ACC112 (cell line): ENCODE data around the gene ICAM3.
"Not testable (repeated sequence)": the region's sequence is repeated elsewhere in the genome, so short reads cannot be mapped to it uniquely, and the experiment has no call there.

ENCODE experiments used
- H2AFZ ChIP-seq: fragments of 200-600 bp; sonication (generic); one replicate; pipeline ENCODE4 v1.6.0; 2017; ENCODE audit warnings: antibody characterized with exemption, low read length; ENCODE audit not compliant: unreplicated experiment
- H3K27ac ChIP-seq: fragments of 200-600 bp; sonication (generic); 2 replicates; pipeline ENCODE4 v1.5.1; 2014; ENCODE audit warnings: low read depth, mild to moderate bottlenecking, antibody characterized with exemption, low read length, moderate library complexity
- H3K27me3 ChIP-seq: fragments of 200-600 bp; sonication (generic); 2 replicates; pipeline ENCODE4 v1.6.1; 2014; ENCODE audit warnings: mild to moderate bottlenecking, antibody characterized with exemption, low read length, moderate library complexity, mixed read lengths; ENCODE audit not compliant: insufficient read depth
- H3K36me3 ChIP-seq: fragments of 200-600 bp; sonication (generic); 2 replicates; pipeline ENCODE4 v1.6.1; 2016; ENCODE audit warnings: mild to moderate bottlenecking, antibody characterized with exemption, low read length, moderate library complexity, mixed read lengths; ENCODE audit not compliant: insufficient read depth
- H3K4me1 ChIP-seq: fragments of 200-600 bp; sonication (generic); one replicate; pipeline ENCODE4 v1.6.1; 2016; ENCODE audit warnings: low read length, mixed read lengths; ENCODE audit not compliant: insufficient read depth, unreplicated experiment, control insufficient read depth
- H3K4me3 ChIP-seq: fragments of 200-600 bp; sonication (generic); 2 replicates; pipeline ENCODE4 v1.5.1; 2014; ENCODE audit warnings: mild to moderate bottlenecking, low read depth, low read length
- H3K79me2 ChIP-seq: fragments of 200-600 bp; sonication (generic); one replicate; pipeline ENCODE4 v1.6.0; 2016; ENCODE audit warnings: low read length; ENCODE audit not compliant: control insufficient read depth, unreplicated experiment, insufficient read depth

ICAM3 gene

DNA sequence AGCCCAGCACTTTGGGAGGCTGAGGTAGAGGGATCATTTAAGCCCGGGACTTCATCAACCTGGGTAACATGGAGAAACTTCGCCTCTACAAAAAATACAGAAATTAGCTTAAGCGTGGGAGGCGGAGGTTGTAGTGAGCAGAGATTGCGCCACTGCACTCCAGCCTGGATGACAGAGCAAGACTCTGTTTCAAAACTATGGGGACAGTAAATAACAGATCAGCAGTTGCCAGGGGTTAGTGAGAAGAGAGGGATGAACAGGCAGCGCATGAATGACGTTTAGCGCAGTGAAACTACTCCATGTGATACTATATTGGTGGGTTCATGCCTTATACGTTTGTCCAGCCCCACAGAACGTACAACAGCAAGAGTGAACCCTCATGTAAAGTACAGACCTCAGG lies 7.1 kb upstream of the ICAM3 start:
- H3K27ac ChIP-seq = peak overlapping the region; percentile 48
- H3K4me1 ChIP-seq = peaks cover 3% of the 10 kb centered on the region
- H2AFZ ChIP-seq = no peak overlapping the region
- no peaks in the 10 kb centered on the region for H3K27me3 ChIP-seq
- H3K36me3 ChIP-seq = no peaks in the 10 kb centered on the region
- no peak overlapping the region for H3K4me3 ChIP-seq
- H3K79me2 ChIP-seq = no peaks in the 10 kb centered on the region

DNA sequence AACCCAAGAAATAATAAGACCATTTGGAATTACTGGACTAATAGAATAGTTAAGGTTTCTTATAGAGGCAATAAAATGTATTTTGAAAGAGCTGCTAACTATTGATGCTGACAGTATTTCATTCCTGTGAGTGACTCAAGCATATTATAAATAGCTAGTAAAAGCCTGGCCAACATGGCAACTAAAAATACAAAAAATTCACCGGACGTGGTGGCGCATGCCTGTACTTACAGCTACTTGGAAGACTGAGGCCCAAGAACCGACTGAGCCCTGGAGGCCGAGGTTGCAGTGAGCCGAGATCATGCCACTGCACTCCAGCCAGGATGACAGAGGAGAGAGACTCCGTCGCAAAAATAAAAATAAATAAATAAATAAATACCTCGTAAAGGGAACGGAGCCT lies 5.4 kb upstream of the ICAM3 start:
- no peak overlapping the region for H3K27ac ChIP-seq
- peaks cover 3% of the 10 kb centered on the region for H3K4me1 ChIP-seq
- no peaks in the 10 kb centered on the region for H3K27me3 ChIP-seq
- no peak overlapping the region for H3K4me3 ChIP-seq
- H3K36me3 ChIP-seq = no peaks in the 10 kb centered on the region
- no peak overlapping the region for H2AFZ ChIP-seq
- no peaks in the 10 kb centered on the region for H3K79me2 ChIP-seq

DNA sequence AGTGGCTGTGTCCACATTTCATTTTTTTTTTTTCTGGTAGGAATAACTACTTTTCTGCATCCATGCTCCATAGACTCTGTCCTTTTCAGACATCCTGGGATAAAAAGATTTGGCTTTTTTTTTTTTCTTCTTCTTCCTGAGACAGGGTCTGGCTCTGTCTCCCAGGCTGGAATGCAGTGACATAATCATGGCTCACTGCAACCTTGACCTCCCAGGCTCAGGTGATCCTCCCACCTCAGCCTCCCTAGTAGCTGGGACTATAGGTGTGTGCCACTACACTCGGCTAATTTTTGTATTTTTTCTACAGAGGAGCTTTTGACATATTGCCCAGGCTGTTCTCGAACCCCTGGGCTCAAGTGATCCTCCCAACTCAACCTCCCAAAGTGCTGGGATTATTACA lies 4.1 kb upstream of the ICAM3 start:
- no peak overlapping the region for H3K27ac ChIP-seq
- H3K79me2 ChIP-seq = no peaks in the 10 kb centered on the region
- no peaks in the 10 kb centered on the region for H3K27me3 ChIP-seq
- peaks cover 3% of the 10 kb centered on the region for H3K4me1 ChIP-seq
- H2AFZ ChIP-seq = no peak overlapping the region
- no peak overlapping the region for H3K4me3 ChIP-seq
- no peaks in the 10 kb centered on the region for H3K36me3 ChIP-seq

DNA sequence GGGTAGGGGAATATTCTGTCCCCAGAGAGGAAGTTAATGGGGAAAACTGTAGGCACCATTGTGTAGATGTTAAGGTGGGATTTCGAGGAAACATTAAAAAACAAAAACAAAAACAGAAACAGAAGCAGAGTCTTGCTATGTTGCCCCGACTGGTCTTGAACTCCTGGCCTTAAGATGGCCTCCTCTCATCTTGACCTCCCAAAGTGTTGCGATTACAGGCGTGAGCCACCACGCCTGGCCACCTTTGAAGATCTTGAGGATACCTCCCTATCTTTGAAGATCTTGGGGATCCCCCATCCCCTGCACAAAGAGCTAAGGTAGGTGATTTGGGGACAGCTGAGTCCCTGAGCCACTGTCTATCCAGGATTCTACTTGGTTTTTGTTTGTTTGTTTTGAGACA lies 553 bp upstream of the ICAM3 start:
- Histone ChIP-seq H3K36me3 (no peaks in the 10 kb centered on the region), H3K4me1 (no peaks in the 10 kb centered on the region), H3K4me3 (no peak overlapping the region), H2AFZ (no peak overlapping the region), H3K27me3 (no peaks in the 10 kb centered on the region), H3K27ac (no peak overlapping the region), H3K79me2 (no peaks in the 10 kb centered on the region)

DNA sequence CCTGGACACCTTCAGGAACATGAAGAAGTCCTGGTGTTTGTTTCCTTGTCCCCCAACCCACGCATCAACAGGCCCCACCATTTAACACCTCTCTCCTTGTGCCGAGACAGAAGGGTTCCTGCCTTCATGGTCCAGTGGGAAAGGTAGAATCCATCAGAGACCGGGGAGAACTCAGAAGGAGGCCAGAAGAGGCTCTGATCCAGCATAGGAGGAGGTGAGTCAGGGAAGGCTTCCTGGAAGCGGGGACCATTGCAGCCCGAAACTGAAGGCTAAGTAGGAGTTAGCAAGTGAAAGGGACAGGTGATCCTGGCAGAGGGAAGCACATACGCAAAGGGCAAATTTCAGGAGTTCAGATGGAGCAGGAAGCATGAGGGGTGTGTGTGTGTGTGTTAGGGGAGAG lies 484 bp downstream of the ICAM3 start:
- no peak overlapping the region for H2AFZ ChIP-seq
- no peak overlapping the region for H3K4me3 ChIP-seq
- no peak overlapping the region for H3K27ac ChIP-seq
- H3K79me2 ChIP-seq = no peaks in the 10 kb centered on the region
- H3K36me3 ChIP-seq = no peaks in the 10 kb centered on the region
- H3K4me1 ChIP-seq = no peaks in the 10 kb centered on the region
- no peaks in the 10 kb centered on the region for H3K27me3 ChIP-seq

DNA sequence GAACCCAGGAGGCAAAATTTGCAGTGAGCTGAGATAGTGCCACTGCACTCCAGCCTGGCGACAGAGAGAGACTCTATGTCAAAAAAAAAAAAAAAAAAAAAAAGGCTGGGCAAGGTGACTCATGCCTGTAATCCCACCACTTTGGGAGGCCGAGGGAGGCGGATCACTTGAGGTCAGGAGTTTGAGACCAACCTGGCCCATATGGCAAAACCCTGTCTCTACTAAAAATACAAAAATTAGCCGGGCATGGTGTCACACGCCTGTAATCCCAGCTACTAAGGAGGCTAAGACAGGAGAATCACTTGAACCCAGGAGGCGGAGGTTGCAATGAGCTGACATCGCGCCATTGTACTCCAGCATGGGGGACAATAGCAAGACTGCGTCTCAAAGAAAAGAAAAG lies 2.7 kb downstream of the ICAM3 start:
- H3K27ac ChIP-seq, H3K4me3 ChIP-seq, H2AFZ ChIP-seq, H3K27me3 ChIP-seq, H3K36me3 ChIP-seq, H3K4me1 ChIP-seq: not testable (repeated sequence)
- H3K79me2 ChIP-seq = peaks cover 11% of the 10 kb centered on the region

DNA sequence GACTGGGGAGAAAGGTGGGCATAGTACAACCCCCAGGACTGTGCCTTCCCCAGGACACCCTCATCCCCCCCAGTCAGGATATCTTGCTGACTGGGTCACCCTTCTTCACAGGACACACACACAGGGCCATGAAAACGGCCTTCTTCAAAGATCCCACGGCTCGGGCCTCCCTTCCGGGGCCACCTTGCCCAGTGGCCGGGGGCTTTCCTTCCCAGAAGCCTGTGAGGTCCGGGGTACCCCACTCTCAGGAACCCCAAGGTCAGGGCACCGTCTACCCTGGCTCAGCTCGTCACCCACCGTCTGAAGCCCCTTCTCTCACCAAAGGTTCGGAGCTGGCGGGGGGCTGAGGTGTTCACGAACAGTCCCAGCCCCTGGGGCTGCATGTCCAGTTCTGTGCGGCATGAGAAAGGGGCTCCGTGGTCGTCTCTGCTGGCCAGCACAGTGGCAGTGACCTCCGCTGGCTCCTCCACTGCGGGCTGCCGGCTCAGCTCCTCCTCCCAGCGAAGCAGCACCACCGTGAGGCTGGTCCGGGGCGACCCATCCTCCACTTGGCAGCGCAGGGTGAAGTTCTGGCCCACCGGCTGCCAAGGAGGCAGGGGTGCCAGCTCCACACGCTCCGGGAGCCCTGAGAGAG lies 4.0 kb downstream of the ICAM3 start:
- Histone ChIP-seq H2AFZ (no peak overlapping the region), H3K27ac (no peak overlapping the region), H3K36me3 (no peaks in the 10 kb centered on the region), H3K27me3 (no peaks in the 10 kb centered on the region), H3K79me2 (peaks cover 18% of the 10 kb centered on the region), H3K4me1 (no peaks in the 10 kb centered on the region), H3K4me3 (0 out of 2 replicates have a peak overlapping the region, but pooled peaks have one; percentile 91)

DNA sequence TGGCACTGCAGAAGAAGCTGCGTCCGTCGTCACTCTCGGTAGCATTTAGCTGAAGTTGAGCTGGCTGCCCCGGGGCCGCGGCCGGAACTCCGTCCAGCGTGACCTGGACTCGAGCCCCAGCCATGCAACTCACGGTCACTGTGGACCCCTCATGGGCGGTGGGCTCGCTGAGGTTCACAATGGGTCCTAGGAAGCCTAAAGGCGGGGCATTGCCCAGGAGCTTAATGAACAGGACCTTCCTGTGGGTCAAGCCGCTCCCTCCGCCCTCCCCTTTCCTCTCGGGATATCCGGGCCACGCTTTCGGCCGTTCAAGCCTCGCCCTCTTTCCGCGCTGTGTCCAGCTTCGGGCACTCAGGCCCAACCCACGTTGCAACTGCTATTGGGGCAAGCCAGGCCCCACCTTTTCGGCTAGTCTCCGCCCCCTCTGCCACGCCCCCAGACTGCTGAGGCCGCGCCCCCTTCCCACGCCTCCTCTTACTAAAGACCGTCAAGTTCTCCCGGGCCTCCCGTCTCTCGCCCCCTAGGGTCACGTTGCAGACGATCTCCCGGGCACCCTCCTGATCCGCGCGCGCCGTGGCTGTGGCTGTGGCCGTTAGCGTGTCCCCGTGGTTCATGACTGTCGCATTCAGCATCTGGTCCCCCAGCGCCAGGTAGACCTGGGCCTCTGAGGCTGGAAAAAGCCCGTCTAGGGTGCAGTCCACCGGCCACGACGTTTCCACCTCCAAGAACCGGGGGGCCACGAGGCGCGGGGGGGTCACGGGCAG lies 4.7 kb downstream of the ICAM3 start:
- peak overlapping the region; percentile 91 for H3K4me3 ChIP-seq
- no peaks in the 10 kb centered on the region for H3K36me3 ChIP-seq
- H3K4me1 ChIP-seq = no peaks in the 10 kb centered on the region
- H2AFZ ChIP-seq = peak overlapping the region; percentile 43
- H3K27ac ChIP-seq = no peak overlapping the region
- H3K79me2 ChIP-seq = peaks cover 23% of the 10 kb centered on the region
- no peaks in the 10 kb centered on the region for H3K27me3 ChIP-seq

DNA sequence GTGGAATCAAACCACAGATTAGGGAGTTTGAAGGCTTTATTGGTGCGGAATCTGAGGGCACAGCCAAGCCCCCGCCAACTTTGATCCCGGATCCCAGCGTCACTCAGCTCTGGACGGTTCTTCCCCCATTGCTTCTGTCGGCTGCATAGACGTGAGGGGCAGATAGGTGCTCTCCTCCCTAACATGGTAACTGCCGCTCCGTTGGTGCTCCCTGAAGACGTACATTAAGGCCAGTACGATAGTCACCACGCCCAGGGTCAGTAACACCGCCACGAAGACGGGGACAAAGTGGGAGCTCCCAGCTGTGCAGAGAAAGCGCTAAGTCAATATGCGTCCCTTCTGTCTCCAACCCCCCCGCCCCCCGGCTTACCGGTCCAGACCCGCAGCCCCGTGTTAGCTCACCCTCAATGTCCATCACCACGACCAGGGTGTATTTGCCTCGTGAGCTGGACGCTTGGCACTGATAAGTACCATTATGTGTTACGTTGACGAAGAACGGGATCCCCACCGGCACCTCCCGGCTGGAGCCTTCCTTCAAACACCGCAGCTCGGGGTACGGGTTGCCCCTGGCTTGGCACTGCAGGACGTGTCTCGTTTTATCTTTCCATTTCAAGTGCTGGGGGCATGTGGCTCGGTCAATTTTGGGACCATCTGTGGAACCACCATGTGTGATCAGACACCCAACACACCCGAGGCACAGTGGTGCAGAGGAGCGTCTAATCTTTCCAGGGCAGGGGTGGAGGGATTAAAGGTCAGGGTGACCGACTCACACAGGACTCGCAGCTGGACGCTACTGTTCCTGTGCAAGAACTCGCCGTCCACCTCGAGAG lies 5.5 kb downstream of the ICAM3 start:
- Histone ChIP-seq H3K4me3 (peak overlapping the region; percentile 91), H3K36me3 (no peaks in the 10 kb centered on the region), H3K79me2 (peaks cover 25% of the 10 kb centered on the region), H3K27me3 (no peaks in the 10 kb centered on the region), H3K27ac (no peak overlapping the region), H2AFZ (peak overlapping the region; percentile 43), H3K4me1 (no peaks in the 10 kb centered on the region)

DNA sequence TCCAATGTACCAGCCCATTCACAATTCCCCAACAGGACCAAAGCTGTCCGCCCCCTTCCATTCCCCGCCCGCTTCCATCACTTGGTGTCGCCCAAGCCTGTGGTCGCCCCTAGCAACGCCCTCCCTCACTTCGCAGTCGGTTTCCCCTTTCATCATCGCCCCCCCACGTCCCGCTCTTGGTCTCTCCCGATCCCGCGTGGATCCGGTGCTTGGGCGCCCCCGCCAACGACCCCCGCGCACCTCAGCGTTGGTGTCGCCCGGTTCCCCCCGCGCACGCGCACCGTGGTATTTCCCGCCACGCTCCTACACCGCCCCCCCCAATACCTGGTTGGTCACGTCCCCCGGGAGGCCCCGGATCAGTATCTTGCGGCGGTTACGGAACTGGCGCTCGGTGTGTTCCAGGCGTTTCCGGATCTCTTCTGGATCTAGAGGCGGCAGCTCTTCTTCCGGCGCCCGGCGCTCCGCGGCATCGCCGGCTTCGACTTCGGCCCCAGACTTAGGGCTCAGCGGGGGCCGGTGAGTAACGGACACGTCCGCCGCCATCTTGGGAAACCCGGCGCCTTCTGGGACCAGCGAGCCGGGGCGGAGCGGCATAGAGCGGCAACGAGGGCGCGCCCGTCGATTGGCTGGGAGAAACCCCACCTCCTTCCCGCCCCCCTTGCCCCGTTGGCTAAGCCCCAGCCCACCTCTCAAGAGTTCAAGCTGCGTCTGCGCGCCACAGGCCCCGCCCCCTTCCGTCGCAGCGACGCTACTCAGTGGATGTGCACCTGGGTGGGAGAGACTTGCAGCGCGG lies 6.3 kb downstream of the ICAM3 start, which contains the start of gene RAVER1:
Gene RAVER1, minus strand, starts transcription at position 565 of the 793 bp plus-strand sequence. Its CDS starts 22 bp downstream, at position 543.
- Histone ChIP-seq H3K36me3 (no peaks in the 10 kb centered on the region), H3K4me1 (no peaks in the 10 kb centered on the region), H2AFZ (peak within 1 kb of the TSS; percentile 71), H3K4me3 (peak within 1 kb of the TSS; percentile 91), H3K27me3 (no peaks in the 10 kb centered on the region), H3K27ac (peak within 1 kb of the TSS; percentile 95), H3K79me2 (peaks cover 26% of the 10 kb centered on the region)
